Measurements from ENCODE around the gene FLYWCH1. TPM values are rescaled to one million over a fixed set of nuclear protein-coding genes. Genes with fewer than 3 reads are reported as not detected.

The FLYWCH1 gene
- total and polyA plus RNA-seq, 2 donors (not counting 1 experiment from before 2014, with no cell fraction given), result 78.3 to 120 TPM

GRCh38 chr16:2919511-2920255, 8.0 kb downstream of the FLYWCH1 start:
- Histone ChIP-seq H3K36me3 (replicated peaks in 1 of 2; ENCODE audit: control extremely low read depth in 1 of 2, control insufficient read depth in 1 of 2, extremely low read depth in 1 of 2, insufficient read depth in 2 of 2, low read length in 1 of 2) (peaks cover 0 to 3% of the 10 kb centered on the region in 2 experiments), H3K4me3 (ENCODE audit: control extremely low read depth in 1 of 5, extremely low read depth in 1 of 5, insufficient read depth in 1 of 5, low read depth in 2 of 5, low read length in 4 of 5) (no peak overlapping the region), H3K27ac (ENCODE audit: low read length in 2 of 2) (no peak overlapping the region), H3K4me2 (replicated peaks; ENCODE audit: low read depth, low read length, poor library complexity, severe bottlenecking) (no peak overlapping the region), H2AFZ (ENCODE audit: insufficient read depth, low read depth, low read length, poor library complexity, severe bottlenecking) (no peak overlapping the region), H3K9ac (ENCODE audit: low read length) (no peak overlapping the region), H3K79me2 (ENCODE audit: control insufficient read depth, insufficient read depth, low read length) (peaks cover 8% of the 10 kb centered on the region), H3K27me3 (replicated peaks in 1 of 4; ENCODE audit: control extremely low read depth in 1 of 4, control insufficient read depth in 3 of 4, insufficient read depth in 4 of 4, low read length in 3 of 4) (no peaks in the 10 kb centered on the region), H3K9me3 (ENCODE audit: control extremely low read depth in 1 of 3, control insufficient read depth in 2 of 3, insufficient read depth in 1 of 3, low read length in 2 of 3) (no peaks in the 10 kb centered on the region), H3K4me1 (ENCODE audit: control insufficient read depth in 2 of 2, insufficient read depth in 2 of 2, low read length in 2 of 2) (peaks cover 0 to 3% of the 10 kb centered on the region in 2 donors), H4K20me1 (ENCODE audit: control insufficient read depth, insufficient read depth, low read length, poor library complexity, severe bottlenecking) (no peaks in the 10 kb centered on the region)
- ATAC-seq (ENCODE audit: low read depth), result peak; percentile 69
- DNase-seq, result peak; percentile 80
- Mint-ChIP-seq H3K27me3 (no peaks in the 10 kb centered on the region), H3K27ac (no peak overlapping the region), H3K4me1 (peaks cover 2% of the 10 kb centered on the region), H3K4me3 (no peak overlapping the region), H3K9me3 (ENCODE audit: insufficient read depth) (no peaks in the 10 kb centered on the region)
- POLR2A ChIA-PET, result no interaction called here
- 21% methylated on average over 6 of the region's 13 CpGs for WGBS (ENCODE audit: insufficient coverage)
- intact Hi-C loops (cut with micrococcal nuclease), result loop anchor here (1.0 kb wide), 3 partner anchors 8 to 44 kb away; partner anchors contain the start of gene FLYWCH1
- CTCF ChIA-PET, result interaction anchor here (0.7 to 6.3 kb wide), 13 partner anchors 8 to 217 kb away, joined by 3 to 61 read pairs (median 7); partner anchors contain the start of genes FLYWCH1 and FLYWCH2
- no peak for TF ChIP-seq EZH2 (IDR thresholded peaks at IDR 0.05; ENCODE audit: borderline replicate concordance, insufficient read depth, low read depth, low read length, poor library complexity, severe bottlenecking)
- TF ChIP-seq CTCF (IDR thresholded peaks at IDR 0.05), result peak; percentile 96

GRCh38 chr16:2923481-2923880, 11.8 kb downstream of the FLYWCH1 start:
- peaks cover 10% of the 10 kb centered on the region for H3K79me2 ChIP-seq (ENCODE audit: control insufficient read depth, insufficient read depth, low read length)
- POLR2A ChIA-PET, result interaction anchor here (0.7 kb wide), 1 partner anchor 42 kb away, joined by 4 read pairs; no protein-coding TSS in a partner anchor
- DNase-seq, result no peak
- H3K4me3 ChIP-seq (ENCODE audit: control extremely low read depth in 1 of 5, extremely low read depth in 1 of 5, insufficient read depth in 1 of 5, low read depth in 2 of 5, low read length in 4 of 5), result no peak overlapping the region
- no peaks in the 10 kb centered on the region for H3K27me3 ChIP-seq (replicated peaks in 1 of 4; ENCODE audit: control extremely low read depth in 1 of 4, control insufficient read depth in 3 of 4, insufficient read depth in 4 of 4, low read length in 3 of 4)
- H4K20me1 ChIP-seq (ENCODE audit: control insufficient read depth, insufficient read depth, low read length, poor library complexity, severe bottlenecking), result peaks cover 5% of the 10 kb centered on the region
- no peak for ATAC-seq (ENCODE audit: low read depth)
- H3K4me1 ChIP-seq (ENCODE audit: control insufficient read depth in 2 of 2, insufficient read depth in 2 of 2, low read length in 2 of 2), result peaks cover 4 to 13% of the 10 kb centered on the region in 2 donors
- no peak overlapping the region for H3K4me3 Mint-ChIP-seq
- intact Hi-C loops (cut with micrococcal nuclease), result no loop called here
- no peak overlapping the region for H2AFZ ChIP-seq (ENCODE audit: insufficient read depth, low read depth, low read length, poor library complexity, severe bottlenecking)
- no peaks in the 10 kb centered on the region for H3K9me3 Mint-ChIP-seq (ENCODE audit: insufficient read depth)
- no peak for TF ChIP-seq EZH2 (IDR thresholded peaks at IDR 0.05; ENCODE audit: borderline replicate concordance, insufficient read depth, low read depth, low read length, poor library complexity, severe bottlenecking)
- TF ChIP-seq CTCF (IDR thresholded peaks at IDR 0.05), result no peak
- no peaks in the 10 kb centered on the region for H3K36me3 ChIP-seq (replicated peaks in 1 of 2; ENCODE audit: control extremely low read depth in 1 of 2, control insufficient read depth in 1 of 2, extremely low read depth in 1 of 2, insufficient read depth in 2 of 2, low read length in 1 of 2)
- no peak overlapping the region for H3K9ac ChIP-seq (ENCODE audit: low read length)
- H3K4me2 ChIP-seq (replicated peaks; ENCODE audit: low read depth, low read length, poor library complexity, severe bottlenecking), result no peak overlapping the region
- H3K27ac ChIP-seq (ENCODE audit: low read length in 2 of 2), result no peak overlapping the region
- H3K9me3 ChIP-seq (ENCODE audit: control extremely low read depth in 1 of 3, control insufficient read depth in 2 of 3, insufficient read depth in 1 of 3, low read length in 2 of 3), result no peaks in the 10 kb centered on the region
- no peak overlapping the region for H3K27ac Mint-ChIP-seq
- no peaks in the 10 kb centered on the region for H3K27me3 Mint-ChIP-seq
- H3K4me1 Mint-ChIP-seq, result peaks cover 9% of the 10 kb centered on the region
- WGBS (ENCODE audit: insufficient coverage), result 98% methylated on average over 6 of the region's 14 CpGs
- CTCF ChIA-PET, result interaction anchor here (0.7 to 1.4 kb wide), 3 partner anchors 22 to 80 kb away, joined by 3 to 4 read pairs (median 3); no protein-coding TSS in a partner anchor

All from B cell (primary cell).